ENCODE measurements around the gene PNPLA7. TPM values are rescaled to one million over a fixed set of nuclear protein-coding genes. Genes with fewer than 3 reads are reported as not detected.

The PNPLA7 gene
- total and polyA plus RNA-seq, 10 of the 15 experiments (the other 5 are each of a cell fraction or from before 2014, with no cell fraction given): 0.04 to 0.85 (median 0.19) TPM; not detected in 1

DNA sequence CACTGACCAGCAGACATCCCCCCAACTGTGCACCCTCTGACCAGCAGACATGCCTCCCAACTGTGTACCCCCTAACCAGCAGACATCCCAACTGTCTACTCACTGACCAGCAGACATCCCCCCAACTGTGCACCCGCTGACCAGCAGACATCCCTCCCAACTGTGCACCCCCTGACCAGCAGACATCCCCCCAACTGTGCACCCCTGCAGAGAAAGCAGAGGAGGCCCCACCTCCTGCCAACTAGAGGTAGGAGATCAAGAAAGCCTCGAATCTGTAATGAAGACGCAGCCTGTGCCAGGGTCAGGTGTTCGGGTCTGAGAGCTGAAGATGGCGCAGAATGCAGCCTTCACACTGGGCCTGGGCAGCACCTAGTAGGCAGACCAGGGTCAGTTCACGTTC is 61.3 kb downstream of the PNPLA7 start:
- CTCF ChIA-PET: no interaction called here
- FAIRE-seq (no peak), ATAC-seq (no peak), DNase-seq (ENCODE audit: low read depth, low spot score) (no peak)
- H3K27me3 ChIP-seq (replicated peaks in 1 of 2; ENCODE audit: control insufficient read depth in 2 of 2, insufficient read depth in 2 of 2, low read length in 1 of 2): no peaks in the 10 kb centered on the region
- SMC1A ChIA-PET (ENCODE audit: uncharacterized antibody, unreplicated experiment): no interaction called here
- intact Hi-C loops (cut with micrococcal nuclease; ENCODE audit: unreplicated experiment) (no loop called here), in situ Hi-C loops (cut with MboI) (no loop called here)
- H3K4me2 ChIP-seq (ENCODE audit: control insufficient read depth, insufficient read depth): no peak overlapping the region
- no peaks in the 10 kb centered on the region for H3K4me1 ChIP-seq (ENCODE audit: control insufficient read depth, insufficient read depth, low read length)
- H3K9me3 ChIP-seq (replicated peaks; ENCODE audit: control insufficient read depth, insufficient read depth, low read length): no peaks in the 10 kb centered on the region
- no peak overlapping the region for H3K4me3 ChIP-seq
- H3K27ac ChIP-seq (ENCODE audit: control insufficient read depth, insufficient read depth): no peak overlapping the region
- WGBS (ENCODE audit: insufficient coverage, insufficient replicate concordance, low lambda C conversion rate, missing lambda C conversion rate): 28% methylated on average over 6 of the region's 6 CpGs
- H3K36me3 ChIP-seq (ENCODE audit: control insufficient read depth in 2 of 2, insufficient read depth in 2 of 2, low read length in 1 of 2): no peaks in the 10 kb centered on the region
- POLR2A ChIA-PET: no interaction called here
- H2AFZ ChIP-seq (ENCODE audit: control insufficient read depth, low read depth, low read length): no peak overlapping the region
- RAD21 ChIA-PET (ENCODE audit: unreplicated experiment): no interaction called here
- no peaks in the 10 kb centered on the region for H3K79me2 ChIP-seq (ENCODE audit: control insufficient read depth, insufficient read depth, low read length)
- BruUV-seq (replicated peaks): no TSS peak
- H4K20me1 ChIP-seq (ENCODE audit: control insufficient read depth, insufficient read depth): no peaks in the 10 kb centered on the region
- no peak overlapping the region for H3K9ac ChIP-seq (ENCODE audit: control insufficient read depth, insufficient read depth, low read length)
- TF ChIP-seq, protein P1, sequence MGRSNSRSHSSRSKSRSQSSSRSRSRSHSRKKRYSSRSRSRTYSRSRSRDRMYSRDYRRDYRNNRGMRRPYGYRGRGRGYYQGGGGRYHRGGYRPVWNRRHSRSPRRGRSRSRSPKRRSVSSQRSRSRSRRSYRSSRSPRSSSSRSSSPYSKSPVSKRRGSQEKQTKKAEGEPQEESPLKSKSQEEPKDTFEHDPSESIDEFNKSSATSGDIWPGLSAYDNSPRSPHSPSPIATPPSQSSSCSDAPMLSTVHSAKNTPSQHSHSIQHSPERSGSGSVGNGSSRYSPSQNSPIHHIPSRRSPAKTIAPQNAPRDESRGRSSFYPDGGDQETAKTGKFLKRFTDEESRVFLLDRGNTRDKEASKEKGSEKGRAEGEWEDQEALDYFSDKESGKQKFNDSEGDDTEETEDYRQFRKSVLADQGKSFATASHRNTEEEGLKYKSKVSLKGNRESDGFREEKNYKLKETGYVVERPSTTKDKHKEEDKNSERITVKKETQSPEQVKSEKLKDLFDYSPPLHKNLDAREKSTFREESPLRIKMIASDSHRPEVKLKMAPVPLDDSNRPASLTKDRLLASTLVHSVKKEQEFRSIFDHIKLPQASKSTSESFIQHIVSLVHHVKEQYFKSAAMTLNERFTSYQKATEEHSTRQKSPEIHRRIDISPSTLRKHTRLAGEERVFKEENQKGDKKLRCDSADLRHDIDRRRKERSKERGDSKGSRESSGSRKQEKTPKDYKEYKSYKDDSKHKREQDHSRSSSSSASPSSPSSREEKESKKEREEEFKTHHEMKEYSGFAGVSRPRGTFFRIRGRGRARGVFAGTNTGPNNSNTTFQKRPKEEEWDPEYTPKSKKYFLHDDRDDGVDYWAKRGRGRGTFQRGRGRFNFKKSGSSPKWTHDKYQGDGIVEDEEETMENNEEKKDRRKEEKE (IDR thresholded peaks at IDR 0.05): no peak
- TF ChIP-seq NR2F1 (conservative IDR thresholded peaks at IDR 0.05): no peak
- TF ChIP-seq SUPT20H (IDR thresholded peaks at IDR 0.05; ENCODE audit: borderline replicate concordance, control insufficient read depth, low read depth, low read length): no peak
- TF ChIP-seq, protein P2, sequence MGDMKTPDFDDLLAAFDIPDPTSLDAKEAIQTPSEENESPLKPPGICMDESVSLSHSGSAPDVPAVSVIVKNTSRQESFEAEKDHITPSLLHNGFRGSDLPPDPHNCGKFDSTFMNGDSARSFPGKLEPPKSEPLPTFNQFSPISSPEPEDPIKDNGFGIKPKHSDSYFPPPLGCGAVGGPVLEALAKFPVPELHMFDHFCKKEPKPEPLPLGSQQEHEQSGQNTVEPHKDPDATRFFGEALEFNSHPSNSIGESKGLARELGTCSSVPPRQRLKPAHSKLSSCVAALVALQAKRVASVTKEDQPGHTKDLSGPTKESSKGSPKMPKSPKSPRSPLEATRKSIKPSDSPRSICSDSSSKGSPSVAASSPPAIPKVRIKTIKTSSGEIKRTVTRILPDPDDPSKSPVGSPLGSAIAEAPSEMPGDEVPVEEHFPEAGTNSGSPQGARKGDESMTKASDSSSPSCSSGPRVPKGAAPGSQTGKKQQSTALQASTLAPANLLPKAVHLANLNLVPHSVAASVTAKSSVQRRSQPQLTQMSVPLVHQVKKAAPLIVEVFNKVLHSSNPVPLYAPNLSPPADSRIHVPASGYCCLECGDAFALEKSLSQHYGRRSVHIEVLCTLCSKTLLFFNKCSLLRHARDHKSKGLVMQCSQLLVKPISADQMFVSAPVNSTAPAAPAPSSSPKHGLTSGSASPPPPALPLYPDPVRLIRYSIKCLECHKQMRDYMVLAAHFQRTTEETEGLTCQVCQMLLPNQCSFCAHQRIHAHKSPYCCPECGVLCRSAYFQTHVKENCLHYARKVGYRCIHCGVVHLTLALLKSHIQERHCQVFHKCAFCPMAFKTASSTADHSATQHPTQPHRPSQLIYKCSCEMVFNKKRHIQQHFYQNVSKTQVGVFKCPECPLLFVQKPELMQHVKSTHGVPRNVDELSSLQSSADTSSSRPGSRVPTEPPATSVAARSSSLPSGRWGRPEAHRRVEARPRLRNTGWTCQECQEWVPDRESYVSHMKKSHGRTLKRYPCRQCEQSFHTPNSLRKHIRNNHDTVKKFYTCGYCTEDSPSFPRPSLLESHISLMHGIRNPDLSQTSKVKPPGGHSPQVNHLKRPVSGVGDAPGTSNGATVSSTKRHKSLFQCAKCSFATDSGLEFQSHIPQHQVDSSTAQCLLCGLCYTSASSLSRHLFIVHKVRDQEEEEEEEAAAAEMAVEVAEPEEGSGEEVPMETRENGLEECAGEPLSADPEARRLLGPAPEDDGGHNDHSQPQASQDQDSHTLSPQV (IDR thresholded peaks at IDR 0.05): no peak
- TF ChIP-seq, protein P3, sequence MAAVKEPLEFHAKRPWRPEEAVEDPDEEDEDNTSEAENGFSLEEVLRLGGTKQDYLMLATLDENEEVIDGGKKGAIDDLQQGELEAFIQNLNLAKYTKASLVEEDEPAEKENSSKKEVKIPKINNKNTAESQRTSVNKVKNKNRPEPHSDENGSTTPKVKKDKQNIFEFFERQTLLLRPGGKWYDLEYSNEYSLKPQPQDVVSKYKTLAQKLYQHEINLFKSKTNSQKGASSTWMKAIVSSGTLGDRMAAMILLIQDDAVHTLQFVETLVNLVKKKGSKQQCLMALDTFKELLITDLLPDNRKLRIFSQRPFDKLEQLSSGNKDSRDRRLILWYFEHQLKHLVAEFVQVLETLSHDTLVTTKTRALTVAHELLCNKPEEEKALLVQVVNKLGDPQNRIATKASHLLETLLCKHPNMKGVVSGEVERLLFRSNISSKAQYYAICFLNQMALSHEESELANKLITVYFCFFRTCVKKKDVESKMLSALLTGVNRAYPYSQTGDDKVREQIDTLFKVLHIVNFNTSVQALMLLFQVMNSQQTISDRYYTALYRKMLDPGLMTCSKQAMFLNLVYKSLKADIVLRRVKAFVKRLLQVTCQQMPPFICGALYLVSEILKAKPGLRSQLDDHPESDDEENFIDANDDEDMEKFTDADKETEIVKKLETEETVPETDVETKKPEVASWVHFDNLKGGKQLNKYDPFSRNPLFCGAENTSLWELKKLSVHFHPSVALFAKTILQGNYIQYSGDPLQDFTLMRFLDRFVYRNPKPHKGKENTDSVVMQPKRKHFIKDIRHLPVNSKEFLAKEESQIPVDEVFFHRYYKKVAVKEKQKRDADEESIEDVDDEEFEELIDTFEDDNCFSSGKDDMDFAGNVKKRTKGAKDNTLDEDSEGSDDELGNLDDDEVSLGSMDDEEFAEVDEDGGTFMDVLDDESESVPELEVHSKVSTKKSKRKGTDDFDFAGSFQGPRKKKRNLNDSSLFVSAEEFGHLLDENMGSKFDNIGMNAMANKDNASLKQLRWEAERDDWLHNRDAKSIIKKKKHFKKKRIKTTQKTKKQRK (IDR thresholded peaks at IDR 0.05; ENCODE audit: low read depth, low read length): no peak
- no peak for TF ChIP-seq SREBF1 (IDR thresholded peaks at IDR 0.05; ENCODE audit: low read length)
- no peak for TF ChIP-seq PAX8 (IDR thresholded peaks at IDR 0.05)
- TF ChIP-seq MYB (IDR thresholded peaks at IDR 0.05; ENCODE audit: borderline replicate concordance, low read depth, low read length): no peak
- no peak for TF ChIP-seq SMAD1 (IDR thresholded peaks at IDR 0.05; ENCODE audit: low read depth, partially characterized antibody)
- TF ChIP-seq, protein P4, sequence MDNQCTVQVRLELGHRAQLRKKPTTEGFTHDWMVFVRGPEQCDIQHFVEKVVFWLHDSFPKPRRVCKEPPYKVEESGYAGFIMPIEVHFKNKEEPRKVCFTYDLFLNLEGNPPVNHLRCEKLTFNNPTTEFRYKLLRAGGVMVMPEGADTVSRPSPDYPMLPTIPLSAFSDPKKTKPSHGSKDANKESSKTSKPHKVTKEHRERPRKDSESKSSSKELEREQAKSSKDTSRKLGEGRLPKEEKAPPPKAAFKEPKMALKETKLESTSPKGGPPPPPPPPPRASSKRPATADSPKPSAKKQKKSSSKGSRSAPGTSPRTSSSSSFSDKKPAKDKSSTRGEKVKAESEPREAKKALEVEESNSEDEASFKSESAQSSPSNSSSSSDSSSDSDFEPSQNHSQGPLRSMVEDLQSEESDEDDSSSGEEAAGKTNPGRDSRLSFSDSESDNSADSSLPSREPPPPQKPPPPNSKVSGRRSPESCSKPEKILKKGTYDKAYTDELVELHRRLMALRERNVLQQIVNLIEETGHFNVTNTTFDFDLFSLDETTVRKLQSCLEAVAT (IDR thresholded peaks at IDR 0.05): no peak
- no peak for TF ChIP-seq KAT2A (conservative IDR thresholded peaks at IDR 0.05; ENCODE audit: control insufficient read depth, low read depth, low read length)
- no peak for TF ChIP-seq ESRRA (IDR thresholded peaks at IDR 0.05; ENCODE audit: low read length)

Measured in GM12878 (cell line).